ENCODE results near the gene GSTM5. TPM values are rescaled to one million over a fixed set of nuclear protein-coding genes. Genes with fewer than 3 reads are reported as not detected.

Gene GSTM5
- total and polyA plus RNA-seq, 2 of the 4 experiments (the other 2 are of a cell fraction) = 0.36 to 1.2 TPM

DNA sequence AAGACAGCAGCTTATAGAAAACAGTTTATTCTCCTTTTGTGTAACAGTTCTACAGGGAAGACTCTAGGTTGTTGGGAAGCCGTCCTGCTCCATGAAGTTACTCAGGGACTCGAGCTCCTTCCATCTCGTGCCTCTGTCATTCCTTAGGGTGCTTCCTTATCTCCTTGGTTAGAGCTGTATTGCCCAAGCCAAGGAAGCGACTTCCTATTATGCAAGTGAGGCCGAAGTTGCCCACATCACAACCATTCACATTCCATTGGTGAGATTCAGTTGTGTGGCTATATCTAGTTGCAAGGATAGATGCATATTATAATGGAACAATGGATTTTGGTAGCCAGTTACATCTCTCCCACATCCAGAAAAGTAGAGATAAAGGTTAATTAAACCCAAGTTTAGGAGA, 9.0 kb downstream of the GSTM5 start:
- Histone ChIP-seq H2BK15ac (ENCODE audit: low read depth, low read length) (peak overlapping the region; percentile 74; the same call in 2 of the 3 replicates), H3K4me2 (ENCODE audit: low read depth, low read length) (no peak overlapping the region), H2BK20ac (ENCODE audit: low read depth, low read length) (peak overlapping the region; percentile 52), H2AFZ (replicated peaks; ENCODE audit: low read length, poor library complexity) (no peak overlapping the region), H4K20me1 (ENCODE audit: insufficient read depth, low read length) (no peaks in the 10 kb centered on the region), H3K56ac (ENCODE audit: extremely low read depth, insufficient read depth, low read length) (no peak overlapping the region), H3K36me3 (ENCODE audit: control insufficient read depth, insufficient read depth, low read length) (no peaks in the 10 kb centered on the region), H2AK9ac (replicated peaks; ENCODE audit: low read depth, low read length, poor library complexity) (no peak overlapping the region), H3K9me3 (ENCODE audit: control insufficient read depth, insufficient read depth, low read length) (no peaks in the 10 kb centered on the region), H3K14ac (replicated peaks; ENCODE audit: low read depth, low read length) (no peak overlapping the region), H2BK5ac (ENCODE audit: low read depth, low read length, poor library complexity, severe bottlenecking) (no peak overlapping the region), H3K4me1 (ENCODE audit: control insufficient read depth, insufficient read depth, low read length) (peaks cover 8% of the 10 kb centered on the region; the same call in 1 of the 2 replicates), H3K18ac (ENCODE audit: low read depth, low read length) (no peak overlapping the region), H3K9me1 (ENCODE audit: insufficient read depth, low read length) (0 out of 2 replicates have a peak, but pooled peaks cover 3% of the 10 kb centered on the region), H3K27ac (ENCODE audit: insufficient read depth, low read length) (no peak overlapping the region), H3K4ac (ENCODE audit: low read depth, low read length) (peak overlapping the region; percentile 50; the same call in 1 of the 2 replicates), H2BK120ac (ENCODE audit: low read depth, low read length) (peak overlapping the region; percentile 25; the same call in 1 of the 2 replicates), H3K4me3 (ENCODE audit: insufficient read depth, low read depth, low read length) (no peak overlapping the region), H3K27me3 (ENCODE audit: control insufficient read depth, insufficient read depth, low read length) (no peaks in the 10 kb centered on the region), H4K5ac (ENCODE audit: low read depth, low read length) (no peak overlapping the region), H3K9ac (ENCODE audit: low read depth, low read length) (no peak overlapping the region), H4K91ac (ENCODE audit: insufficient read depth, low read depth, low read length) (0 out of 2 replicates have a peak overlapping the region, but pooled peaks have one; percentile 7), H3K79me1 (ENCODE audit: low read depth in 1 of 2, low read length in 2 of 2) (no peaks in the 10 kb centered on the region), H4K8ac (ENCODE audit: low read depth in 2 of 2, low read length in 2 of 2) (no peak overlapping the region), H2AK5ac (ENCODE audit: low read depth, low read length) (0 out of 2 replicates have a peak overlapping the region, but pooled peaks have one; percentile 58), H3K23ac (ENCODE audit: low read depth, low read length) (no peak overlapping the region)
- CTCF ChIA-PET = interaction anchor here (1.1 kb wide), 1 partner anchor 175 kb away, joined by 3 read pairs; no protein-coding TSS in a partner anchor
- no CpG with 5 or more reads among the region's 5 CpGs for WGBS, 2 experiments (ENCODE audit: extremely low coverage in 2 of 2, insufficient read length in 1 of 2)
- no TSS peak for BruUV-seq (replicated peaks)
- no peak for TF ChIP-seq SMC3 (IDR thresholded peaks at IDR 0.05; ENCODE audit: low read depth, low read length)
- TF ChIP-seq, protein P1, sequence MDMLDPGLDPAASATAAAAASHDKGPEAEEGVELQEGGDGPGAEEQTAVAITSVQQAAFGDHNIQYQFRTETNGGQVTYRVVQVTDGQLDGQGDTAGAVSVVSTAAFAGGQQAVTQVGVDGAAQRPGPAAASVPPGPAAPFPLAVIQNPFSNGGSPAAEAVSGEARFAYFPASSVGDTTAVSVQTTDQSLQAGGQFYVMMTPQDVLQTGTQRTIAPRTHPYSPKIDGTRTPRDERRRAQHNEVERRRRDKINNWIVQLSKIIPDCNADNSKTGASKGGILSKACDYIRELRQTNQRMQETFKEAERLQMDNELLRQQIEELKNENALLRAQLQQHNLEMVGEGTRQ (IDR thresholded peaks at IDR 0.05; ENCODE audit: low read depth, low read length) = no peak
- peak; percentile 39; the same call in 1 of the 2 replicates for TF ChIP-seq CEBPB (IDR thresholded peaks at IDR 0.05; ENCODE audit: low read depth, low read length)
- TF ChIP-seq BHLHE40 (IDR thresholded peaks at IDR 0.05; ENCODE audit: low read depth, low read length) = no peak
- in situ Hi-C loops (cut with MboI; ENCODE audit: low sequenced_read_pairs) = no loop called here
- POLR2A ChIA-PET (ENCODE audit: unreplicated experiment) = no interaction called here
- DNase-seq (peak; percentile 5), ATAC-seq (ENCODE audit: low read depth) (no peak)
- dilution Hi-C loops (cut with HindIII; ENCODE audit: low sequenced_read_pairs, unreplicated experiment) = no loop called here
- intact Hi-C loops (cut with micrococcal nuclease) = loop anchor here (5.0 kb wide), 1 partner anchor 44 kb away; no protein-coding TSS in a partner anchor
